DMS53 (cell line): ENCODE results near the gene PHF13.
A peak's percentile ranks its signal among the peaks of the same experiment; 100 is the strongest.

Experiments used
- DNase-seq: peaks from one replicate; lab custom pipeline; 2025; lab: John Stamatoyannopoulos, UW

PHF13 gene

GRCh38 chr1:6613361-6614018 is at the start of gene PHF13:
PHF13 (plus strand) TSS chr1:6613731; CDS start chr1:6614067, 336 bp downstream.
- peak; percentile 100 for DNase-seq

GRCh38 chr1:6569033-6569432 is 44.5 kb upstream of the PHF13 start:
- DNase-seq = no peak

GRCh38 chr1:6570100-6570499 is 43.4 kb upstream of the PHF13 start:
- no peak for DNase-seq

GRCh38 chr1:6570987-6571386 is 42.5 kb upstream of the PHF13 start:
- DNase-seq = no peak

DNA sequence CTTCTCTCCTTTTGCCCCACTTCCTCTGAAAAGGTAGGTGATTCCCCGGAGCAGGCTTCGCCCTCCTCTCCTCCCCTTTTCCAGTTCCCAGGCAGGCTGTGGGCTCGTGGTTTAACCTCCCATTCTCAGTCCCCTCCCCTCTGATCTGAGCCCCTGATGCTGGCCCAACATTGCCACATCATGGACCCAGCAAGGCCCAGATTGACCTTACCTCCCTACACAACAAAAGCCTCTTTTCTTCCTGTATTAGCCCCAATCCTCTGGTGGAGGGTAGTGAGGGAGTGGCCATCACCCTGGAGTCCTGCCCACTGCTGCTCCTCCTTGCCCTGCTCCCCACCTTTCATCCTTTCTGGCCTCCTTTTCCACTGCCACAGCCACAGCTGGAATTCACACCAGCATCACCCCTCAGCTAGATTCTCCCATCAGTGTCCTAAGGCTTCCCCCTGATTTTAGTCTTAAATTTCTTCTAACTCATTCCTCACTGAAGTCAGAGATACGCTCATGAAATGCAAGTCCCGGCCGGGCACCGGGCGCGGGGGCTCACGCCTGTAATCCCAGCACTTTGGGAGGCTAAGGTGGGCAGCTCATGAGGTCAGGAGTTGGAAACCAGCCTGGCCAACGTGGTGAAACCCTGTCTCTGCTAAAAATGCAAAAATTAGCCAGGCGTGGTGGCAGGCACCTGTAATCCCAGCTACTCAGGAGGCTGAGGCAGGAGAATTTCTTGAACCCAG is 40.7 kb upstream of the PHF13 start:
- DNase-seq = no peak

DNA sequence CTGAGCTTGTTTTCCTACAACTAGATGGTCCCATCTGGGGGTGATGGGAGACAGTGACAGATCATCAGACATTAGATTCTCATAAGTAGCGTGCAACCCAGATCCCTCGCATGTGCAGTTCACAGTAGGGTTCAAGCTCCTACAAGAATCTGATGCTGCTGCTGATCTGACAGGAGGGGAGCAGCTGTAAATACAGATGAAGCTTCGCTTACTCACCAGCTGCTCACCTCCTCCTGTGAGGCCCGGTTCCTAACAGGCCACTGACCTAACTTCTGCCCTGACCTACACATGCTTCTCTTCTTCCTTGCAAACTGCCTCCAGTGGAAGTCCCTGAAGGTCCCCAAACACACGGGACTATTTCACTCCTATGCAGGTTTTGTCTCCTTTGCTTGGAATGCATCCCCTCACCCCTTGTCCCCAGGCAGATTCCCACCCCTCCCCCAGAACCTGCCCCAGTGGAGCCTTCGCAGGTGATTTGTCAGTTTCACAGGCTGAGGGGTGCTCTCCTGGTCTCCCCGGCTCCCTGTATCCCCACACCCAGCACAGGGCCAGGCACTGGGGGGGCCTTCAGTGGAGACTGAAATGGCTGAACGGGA is 39.4 kb upstream of the PHF13 start:
- DNase-seq = no peak

DNA sequence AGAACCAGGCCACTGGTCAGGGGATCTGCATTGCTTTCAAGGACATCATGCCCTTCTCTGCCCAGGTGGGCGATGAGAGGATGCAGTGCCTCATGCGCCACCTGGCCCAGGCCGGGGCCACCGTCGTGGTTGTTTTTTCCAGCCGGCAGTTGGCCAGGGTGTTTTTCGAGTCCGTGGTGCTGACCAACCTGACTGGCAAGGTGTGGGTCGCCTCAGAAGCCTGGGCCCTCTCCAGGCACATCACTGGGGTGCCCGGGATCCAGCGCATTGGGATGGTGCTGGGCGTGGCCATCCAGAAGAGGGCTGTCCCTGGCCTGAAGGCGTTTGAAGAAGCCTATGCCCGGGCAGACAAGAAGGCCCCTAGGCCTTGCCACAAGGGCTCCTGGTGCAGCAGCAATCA is 38.7 kb upstream of the PHF13 start:
- no peak for DNase-seq

GRCh38 chr1:6577831-6578525 is 35.6 kb upstream of the PHF13 start:
- no peak for DNase-seq

GRCh38 chr1:6578624-6579373 is 34.7 kb upstream of the PHF13 start:
- DNase-seq = no peak

DNA sequence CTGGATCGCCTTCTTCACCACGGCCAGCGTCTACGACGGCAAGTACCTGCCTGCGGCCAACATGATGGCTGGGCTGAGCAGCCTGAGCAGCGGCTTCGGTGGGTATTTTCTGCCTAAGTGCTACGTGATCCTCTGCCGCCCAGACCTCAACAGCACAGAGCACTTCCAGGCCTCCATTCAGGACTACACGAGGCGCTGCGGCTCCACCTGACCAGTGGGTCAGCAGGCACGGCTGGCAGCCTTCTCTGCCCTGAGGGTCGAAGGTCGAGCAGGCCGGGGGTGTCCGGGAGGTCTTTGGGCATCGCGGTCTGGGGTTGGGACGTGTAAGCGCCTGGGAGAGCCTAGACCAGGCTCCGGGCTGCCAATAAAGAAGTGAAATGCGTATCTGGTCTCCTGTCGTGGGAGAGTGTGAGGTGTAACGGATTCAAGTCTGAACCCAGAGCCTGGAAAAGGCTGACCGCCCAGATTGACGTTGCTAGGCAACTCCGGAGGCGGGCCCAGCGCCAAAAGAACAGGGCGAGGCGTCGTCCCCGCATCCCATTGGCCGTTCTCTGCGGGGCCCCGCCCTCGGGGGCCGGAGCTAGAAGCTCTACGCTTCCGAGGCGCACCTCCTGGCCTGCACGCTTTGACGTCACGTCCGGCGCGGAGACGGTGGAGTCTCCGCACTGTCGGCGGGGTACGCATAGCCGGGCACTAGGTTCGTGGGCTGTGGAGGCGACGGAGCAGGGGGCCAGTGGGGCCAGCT is 34.0 kb upstream of the PHF13 start, which contains the start of gene ZBTB48:
TSS of gene ZBTB48 (plus strand) at position 621 of the 745 bp plus-strand sequence. CDS start 616 bp downstream, outside the sequence.
- peak; percentile 99 for DNase-seq

- DNase-seq = no peak
Measured at GRCh38 chr1:6580119-6580592, 33.4 kb upstream of the PHF13 start.

DNA sequence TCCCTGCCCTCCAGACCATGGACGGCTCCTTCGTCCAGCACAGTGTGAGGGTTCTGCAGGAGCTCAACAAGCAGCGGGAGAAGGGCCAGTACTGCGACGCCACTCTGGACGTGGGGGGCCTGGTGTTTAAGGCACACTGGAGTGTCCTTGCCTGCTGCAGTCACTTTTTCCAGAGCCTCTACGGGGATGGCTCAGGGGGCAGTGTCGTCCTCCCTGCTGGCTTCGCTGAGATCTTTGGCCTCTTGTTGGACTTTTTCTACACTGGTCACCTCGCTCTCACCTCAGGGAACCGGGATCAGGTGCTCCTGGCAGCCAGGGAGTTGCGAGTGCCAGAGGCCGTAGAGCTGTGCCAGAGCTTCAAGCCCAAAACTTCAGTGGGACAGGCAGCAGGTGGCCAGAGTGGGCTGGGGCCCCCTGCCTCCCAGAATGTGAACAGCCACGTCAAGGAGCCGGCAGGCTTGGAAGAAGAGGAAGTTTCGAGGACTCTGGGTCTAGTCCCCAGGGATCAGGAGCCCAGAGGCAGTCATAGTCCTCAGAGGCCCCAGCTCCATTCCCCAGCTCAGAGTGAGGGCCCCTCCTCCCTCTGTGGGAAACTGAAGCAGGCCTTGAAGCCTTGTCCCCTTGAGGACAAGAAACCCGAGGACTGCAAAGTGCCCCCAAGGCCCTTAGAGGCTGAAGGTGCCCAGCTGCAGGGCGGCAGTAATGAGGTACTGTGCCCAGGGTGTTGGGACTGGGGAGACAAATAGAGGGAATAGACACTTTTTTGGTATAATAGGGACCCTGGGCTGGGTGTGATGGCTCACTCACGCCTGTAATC is 32.7 kb upstream of the PHF13 start:
- peak; percentile 55 for DNase-seq

DNA sequence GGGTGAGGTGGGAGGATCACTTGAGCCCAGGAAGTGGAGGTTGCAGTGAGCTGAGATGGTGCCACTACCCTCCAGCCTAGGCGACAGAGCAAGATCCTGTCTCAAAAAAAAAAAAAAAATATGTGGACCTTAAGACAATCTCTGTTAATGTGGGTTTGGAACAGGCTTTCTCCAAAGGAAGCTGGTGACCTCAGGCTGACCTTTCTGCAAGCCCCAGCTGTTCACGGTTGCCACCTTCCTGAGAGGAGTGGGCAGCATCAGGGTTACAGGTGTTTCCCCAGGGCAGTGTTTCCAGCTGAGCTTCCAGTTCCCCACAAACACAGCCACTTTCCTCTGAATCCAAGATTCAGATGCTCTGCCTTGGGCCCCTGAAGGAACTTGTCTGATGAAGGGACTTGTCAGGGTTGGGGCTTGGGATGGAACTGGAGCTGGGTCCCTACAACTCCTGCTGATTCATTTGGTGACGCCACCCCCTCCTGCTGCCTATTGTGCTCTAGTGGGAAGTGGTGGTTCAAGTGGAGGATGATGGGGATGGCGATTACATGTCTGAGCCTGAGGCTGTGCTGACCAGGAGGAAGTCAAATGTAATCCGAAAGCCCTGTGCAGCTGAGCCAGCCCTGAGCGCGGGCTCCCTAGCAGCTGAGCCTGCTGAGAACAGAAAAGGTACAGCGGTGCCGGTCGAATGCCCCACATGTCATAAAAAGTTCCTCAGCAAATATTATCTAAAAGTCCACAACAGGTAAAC is 31.8 kb upstream of the PHF13 start:
- DNase-seq = peak; percentile 89

- DNase-seq = peak; percentile 96
Measured at GRCh38 chr1:6582370-6582769, 31.2 kb upstream of the PHF13 start.

DNA sequence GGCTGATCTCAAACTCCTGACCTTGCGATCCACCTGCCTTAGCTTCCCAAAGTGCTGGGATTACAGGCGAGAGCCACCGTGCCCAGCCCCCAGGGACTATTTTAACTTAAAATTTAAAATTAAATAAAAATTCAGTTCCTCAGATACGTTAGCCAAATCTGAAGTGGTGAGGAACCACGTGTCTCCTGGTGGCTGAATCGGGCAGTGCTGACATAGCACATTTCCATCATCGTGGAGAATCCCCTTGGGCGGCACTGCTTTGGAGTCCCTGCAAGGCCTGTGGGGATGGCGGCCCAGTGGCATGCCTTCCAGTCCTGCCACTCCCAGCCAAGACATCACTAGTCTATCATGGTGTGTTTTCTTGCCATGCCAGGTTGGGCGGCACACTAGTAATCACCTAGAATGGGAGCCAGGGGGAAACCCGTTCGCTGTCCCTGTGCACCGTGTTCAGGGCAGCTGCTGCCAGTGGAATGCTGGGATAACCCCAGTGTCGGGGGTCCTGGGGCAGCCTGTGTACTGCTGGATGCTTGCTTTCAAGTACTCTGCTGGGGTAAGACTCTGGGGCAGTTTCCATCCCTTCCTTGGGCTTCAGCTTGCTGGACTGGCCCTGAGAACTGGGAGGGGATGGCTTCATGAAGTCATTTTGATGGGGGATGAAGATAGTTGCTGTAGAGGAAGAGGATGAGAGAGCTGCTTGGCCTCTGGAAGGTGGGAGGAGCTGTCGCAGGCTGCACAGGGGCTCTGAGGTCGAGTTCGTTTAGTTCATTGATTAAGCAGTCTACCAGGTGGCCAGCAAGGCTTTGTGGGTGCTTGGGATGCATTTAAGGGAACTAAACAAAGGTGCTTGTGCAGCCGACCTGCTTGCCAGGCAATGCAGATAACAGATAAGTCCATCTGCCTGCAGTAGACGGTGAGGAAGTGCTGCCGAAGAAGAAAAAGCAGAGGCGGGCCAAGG is 29.1 kb upstream of the PHF13 start:
- no peak for DNase-seq

- no peak for DNase-seq
Measured at GRCh38 chr1:6585081-6585722, 28.3 kb upstream of the PHF13 start.

- DNase-seq = no peak
Measured at GRCh38 chr1:6585841-6586240, 27.7 kb upstream of the PHF13 start.

DNA sequence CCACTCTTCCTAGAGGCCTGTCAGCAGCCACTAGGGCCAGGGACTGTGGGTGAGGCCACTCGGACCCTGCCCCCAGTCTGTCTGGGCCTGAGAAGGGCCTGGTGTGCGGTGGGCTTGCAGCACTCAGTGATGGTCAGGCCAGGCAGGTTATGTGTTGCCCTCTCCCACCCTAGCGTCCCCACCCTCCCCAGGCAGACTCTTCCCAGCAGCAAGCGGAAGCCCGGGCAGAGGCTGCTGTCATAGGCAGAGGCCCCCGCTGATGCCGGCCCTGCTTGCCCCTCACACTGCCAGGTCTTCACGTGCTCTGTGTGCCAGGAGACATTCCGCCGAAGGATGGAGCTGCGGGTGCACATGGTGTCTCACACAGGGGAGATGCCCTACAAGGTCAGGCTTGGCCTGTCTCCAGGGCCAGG is 27.1 kb upstream of the PHF13 start:
- no peak for DNase-seq
